ENCODE data around the gene FRMPD2.
"Not testable (repeated sequence)": the region's sequence is repeated elsewhere in the genome, so short reads cannot be mapped to it uniquely, and the experiment has no call there.

Gene FRMPD2

DNA sequence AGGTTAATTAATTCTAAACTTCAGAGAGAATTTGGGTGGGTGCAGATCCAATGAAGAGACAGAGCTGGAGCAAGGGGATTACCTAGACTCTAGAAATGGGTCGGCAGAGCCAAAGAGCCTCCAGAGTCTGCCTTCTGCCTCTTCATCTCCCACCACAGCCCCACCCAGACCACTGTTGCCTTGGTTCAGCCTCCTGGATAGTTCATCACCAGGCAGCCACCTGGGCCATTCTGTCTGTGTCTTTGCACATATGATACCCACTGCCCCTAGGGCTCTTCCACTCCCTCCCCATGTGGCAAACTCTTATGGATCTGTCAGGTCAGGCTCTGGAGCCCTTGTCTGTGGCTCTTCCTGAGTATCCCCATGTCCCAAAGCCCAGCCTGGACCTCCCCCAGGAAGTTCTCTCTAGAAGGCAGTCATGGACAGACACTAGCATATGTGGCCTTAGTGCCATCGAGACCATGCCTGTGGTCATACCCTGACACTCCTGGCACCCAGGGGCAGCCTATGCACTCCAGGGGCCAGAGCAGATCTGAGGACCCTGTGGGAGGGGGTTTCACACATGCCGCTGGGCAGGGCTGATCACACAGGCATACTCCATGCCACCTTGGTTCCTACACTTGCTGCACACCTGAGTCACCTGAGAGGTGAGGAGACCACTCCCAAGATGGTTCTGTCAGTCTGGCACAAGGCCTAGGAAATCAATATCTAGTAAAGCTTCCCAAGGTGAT, 41.6 kb downstream of the FRMPD2 start:
- no peak for FAIRE-seq

DNA sequence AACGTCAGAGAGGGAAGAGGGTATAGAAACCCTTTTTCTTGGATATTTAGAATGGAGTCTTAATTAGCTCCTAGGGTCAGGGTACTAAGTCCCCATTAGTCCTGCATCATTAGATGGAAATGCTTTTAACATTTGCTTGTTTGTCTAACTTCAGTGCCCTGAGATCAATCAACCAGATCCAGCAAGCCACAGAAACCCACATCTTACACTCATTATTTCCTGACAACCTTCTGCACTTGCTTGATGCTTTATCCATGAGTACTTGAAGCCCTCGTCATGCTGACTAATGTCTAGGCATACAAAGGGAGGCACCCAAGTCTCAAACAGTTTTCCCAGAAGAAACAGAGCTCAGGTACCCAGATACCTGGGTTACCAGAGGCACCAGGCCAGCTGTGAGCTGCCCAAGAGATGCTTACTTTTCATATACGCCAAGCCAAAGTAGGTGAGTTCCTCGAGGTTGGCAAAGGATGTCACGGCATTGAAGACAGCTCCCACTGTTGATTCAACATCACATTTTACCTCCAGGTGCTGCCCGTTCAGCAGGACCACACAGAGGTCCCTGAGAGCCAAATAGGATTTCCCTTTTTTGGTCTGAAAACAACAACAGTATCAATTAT, 42.7 kb downstream of the FRMPD2 start:
- FAIRE-seq: no peak

DNA sequence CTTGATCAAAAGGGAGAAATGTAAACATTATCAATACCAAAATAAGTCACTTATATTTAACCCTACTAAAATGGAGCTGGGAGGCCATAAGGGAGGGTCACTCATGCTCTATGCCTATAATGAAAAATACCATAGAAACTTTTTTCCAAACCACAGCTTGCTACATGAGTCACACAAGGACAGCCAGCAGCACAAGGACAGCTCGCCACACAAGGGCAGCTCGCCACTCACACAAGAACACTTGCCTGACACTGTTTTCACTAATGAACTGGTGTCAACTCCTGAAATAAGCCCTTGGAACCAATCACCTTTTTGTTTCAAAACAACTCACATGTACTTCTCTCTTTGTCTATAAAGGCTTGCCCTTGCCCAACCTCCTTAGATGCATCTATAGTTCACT, 43.3 kb downstream of the FRMPD2 start:
- FAIRE-seq: no peak

DNA sequence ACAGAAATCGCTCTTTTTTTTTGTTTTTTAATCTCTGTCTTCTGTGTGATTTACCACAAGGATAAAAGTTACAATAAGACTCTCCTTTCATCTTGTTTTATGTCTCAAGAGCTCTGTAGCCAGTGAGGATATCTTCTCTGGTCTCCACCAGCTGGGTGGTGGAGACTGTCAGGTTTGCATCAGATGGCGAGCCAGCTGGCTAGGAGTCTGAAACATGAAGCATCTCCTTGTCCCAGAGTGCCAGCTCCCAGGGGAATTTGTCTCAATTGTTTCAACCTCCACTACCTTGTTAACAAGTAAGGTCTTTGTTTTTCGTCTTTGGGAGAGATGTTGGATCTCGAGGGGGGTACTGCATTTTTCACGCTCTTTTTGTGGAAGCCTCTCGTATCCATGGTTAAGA, 47.3 kb downstream of the FRMPD2 start:
- no peak for FAIRE-seq

DNA sequence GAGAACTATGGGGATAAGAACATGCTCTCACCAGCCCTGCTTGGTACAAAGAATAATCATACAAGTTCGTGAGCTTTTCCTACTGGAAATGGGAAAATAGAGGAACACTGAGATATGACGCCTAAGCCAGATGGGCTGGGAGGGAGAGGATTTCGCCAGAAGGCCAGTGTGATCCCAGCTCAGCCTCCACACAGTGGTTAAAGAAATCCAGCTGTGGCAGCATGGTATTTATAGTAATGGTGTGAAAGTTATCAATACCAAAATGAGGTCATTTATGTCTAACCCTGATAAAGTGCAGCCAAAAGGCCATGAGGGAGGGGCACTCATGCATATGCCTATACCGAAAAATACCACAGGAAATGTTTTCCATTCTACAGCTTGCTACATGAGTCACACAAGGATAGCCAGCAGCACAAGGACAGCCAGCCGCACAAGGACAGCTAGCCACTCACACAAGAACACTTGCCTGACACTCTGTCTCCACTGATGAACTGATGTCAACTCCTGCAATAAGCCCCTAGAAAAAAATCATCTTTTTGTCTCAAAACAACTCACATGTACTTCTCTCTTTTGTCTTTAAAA, 49.4 kb downstream of the FRMPD2 start:
- FAIRE-seq: no peak

DNA sequence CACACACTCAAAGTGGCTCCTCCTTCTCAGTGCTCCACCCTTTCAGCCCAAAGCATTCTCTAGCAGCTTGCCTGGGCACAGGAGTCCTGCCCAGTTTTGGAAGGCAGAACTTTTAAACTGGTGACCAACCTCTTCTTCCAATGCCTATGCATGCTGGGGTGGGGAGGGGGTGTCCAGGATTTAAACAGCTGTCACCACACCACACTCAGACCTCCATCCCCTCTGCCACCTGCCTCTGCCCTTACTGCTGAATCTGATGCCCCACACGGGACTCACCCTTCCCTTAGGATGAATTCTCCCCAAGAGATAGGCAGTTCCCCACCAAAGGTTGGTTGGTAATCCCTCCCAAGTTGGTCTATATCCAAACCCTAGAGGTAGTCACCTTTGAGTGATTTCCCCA, 50.2 kb downstream of the FRMPD2 start:
- no peak for FAIRE-seq

DNA sequence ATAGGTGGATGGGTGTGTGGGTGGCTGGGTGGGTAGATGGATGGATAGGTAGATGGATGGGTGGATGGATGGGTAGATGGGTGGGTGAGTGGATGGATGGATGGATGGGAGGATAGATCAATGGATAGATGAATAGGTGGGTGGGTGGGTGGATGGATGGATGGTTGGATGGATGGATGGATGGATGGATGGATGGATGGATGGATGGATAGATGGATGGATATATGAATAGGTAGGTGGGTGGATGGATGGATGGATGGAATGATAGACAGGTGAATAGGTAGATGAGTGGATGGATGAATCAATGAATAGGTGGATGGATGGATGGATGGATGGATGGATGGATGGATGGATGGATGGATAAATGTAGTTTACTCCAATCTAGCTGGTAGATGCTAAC, 52.7 kb downstream of the FRMPD2 start:
- no peak for FAIRE-seq

DNA sequence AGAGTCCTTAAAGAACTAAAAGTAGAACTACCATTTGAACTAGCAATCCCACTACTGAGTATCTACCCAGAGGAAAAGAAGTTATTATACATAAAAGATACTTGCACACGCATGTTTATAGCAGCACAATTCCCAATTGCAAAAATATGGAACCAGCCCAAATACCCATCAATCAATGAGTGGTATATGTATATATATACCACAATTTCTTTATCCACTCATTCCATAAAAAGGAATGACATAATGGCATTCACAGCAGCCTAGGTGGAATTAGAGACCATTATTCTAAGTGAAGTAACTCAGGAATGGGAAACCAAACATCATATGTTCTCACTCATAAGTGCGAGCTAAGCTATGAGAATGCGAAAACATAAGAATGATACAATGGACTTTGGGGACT, 53.5 kb downstream of the FRMPD2 start:
- FAIRE-seq: not testable (repeated sequence)

DNA sequence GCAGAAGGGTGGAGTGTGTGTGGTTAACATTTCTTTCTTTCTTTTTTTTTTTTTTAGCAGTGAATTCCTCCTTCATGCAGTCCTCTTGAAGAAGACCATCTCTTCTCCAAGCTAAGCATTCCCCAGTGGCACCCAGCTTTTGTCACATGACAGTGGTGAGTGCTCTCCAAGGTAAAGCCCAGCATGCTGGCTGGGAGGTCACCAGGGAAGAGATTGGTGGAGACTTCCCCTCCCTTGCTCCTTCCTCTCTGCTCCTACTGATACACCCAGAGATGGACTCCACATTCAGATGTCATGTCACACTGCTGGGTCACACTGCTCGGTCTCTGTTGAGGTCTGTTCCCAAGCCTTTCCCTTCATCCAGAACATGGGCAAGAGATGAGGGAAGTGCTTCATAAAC, 55.3 kb downstream of the FRMPD2 start:
- no peak for FAIRE-seq

DNA sequence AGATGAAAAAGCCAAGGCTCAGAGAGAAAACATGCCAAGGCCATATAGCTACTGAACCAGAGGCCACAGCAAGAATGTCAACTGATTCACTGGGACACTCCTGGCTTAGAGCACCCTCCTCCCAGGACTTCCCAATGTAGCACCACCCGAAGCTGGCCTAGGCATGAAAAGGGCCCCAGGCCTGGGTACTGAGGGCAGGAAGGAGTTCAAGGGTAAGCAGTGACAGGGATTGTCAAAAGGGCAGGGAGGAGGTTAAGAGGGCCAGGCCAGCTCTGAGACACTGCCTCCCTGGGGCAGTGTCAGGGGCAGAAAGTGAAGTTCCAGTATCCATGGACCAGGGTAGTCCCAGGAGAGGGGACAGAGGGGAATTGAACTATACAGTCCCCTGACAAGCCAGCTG, 57.8 kb downstream of the FRMPD2 start:
- FAIRE-seq: no peak

DNA sequence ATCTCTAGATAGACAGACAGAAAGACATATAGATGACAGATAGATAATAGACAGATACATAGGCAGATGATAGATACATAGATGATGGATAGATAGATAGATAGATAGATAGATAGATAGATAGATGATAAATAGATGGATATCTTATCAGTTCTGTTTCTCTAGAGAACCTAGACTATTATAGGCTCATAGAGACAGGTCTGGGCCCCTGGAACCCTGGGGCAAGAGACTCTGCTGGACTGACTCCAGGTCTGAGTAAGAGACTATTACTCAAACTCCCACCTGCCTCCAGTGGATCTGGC, 58.3 kb downstream of the FRMPD2 start:
- FAIRE-seq: no peak

DNA sequence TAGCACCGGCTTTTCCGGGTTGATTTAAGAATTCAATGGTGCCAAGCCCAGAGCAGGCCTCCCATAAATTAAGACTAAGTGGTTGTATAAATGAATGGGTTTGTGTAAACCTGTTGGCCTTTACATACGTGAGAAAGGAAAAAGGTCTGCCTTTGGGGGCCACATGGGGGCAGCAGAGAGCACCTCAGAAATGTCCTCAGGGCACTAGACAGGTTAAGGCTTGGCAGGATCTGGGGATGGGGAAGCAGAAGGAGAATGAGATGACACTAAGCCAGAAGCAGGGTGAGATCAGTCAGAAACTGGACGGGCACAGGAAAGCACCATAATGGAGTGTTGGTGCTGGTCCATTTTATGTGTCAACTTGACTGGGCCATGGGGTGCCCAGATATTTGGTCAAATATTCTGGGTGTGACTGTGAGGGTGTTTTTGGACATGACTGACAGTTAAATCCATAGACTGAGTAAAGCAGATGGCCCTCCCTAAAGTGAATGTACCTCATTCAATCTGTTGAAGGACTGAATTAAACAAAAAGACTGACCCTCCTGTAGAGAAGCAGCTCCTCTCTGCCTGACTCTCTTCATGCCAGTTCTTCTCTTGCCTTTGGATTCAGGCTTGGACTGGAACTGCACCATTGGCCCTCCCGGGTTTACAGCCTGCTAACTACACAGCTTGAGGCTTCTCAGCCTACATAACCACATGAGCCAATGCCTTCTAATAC, 58.9 kb downstream of the FRMPD2 start:
- no peak for FAIRE-seq

DNA sequence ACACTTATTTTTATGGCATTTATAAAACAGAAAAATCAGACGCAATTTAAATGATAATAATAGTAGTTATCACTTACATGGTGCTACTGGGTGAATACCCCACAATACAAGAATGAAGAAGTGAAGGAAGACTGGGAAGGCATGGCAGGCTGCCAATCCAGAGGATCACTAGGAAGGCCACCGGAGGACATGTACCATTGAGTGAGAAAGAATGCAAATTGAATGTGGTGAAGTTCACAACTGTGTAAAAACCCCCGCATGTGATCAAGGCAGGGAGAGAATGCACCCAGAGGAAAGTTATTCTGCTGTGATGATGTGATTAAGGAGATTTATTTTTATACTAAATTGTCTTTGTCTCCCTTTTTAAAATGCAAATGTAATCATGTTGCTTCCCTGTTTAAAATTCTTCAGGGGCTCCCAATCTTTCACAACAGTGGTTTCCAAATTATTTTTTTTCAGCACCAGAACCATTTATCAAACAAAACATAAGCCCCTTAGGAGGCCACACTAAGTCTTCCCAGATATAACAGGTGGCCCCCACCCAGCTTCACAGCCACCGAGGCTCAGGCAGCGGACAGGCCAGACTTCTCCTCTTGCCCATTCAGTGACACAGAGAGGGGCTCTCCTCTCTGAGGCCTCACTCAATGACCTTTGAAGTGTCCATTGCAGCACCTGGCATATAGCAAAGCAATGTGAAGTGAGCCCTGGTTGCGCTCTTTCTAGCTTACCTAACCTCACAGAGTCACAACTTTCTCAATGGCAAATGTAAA, 59.6 kb downstream of the FRMPD2 start:
- FAIRE-seq: no peak

DNA sequence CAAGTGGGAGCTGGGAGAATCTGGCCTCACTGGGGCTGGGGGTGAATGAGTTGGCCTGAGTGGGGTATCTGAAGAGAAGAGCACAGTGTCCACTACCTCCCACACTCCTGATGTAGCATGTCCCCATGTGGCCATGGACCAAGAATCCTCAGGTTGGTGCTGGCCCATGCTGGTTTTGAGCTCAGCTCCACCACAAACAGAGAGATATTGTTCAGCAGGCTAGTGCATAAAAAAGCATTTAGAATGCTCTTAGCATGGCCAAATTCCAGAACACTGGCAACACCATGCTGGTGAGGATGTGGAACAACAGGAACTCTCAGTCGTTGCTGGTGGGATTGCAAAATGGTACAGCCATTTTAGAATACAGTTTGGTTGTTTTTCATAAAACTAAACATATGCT, 61.4 kb downstream of the FRMPD2 start:
- FAIRE-seq: no peak

DNA sequence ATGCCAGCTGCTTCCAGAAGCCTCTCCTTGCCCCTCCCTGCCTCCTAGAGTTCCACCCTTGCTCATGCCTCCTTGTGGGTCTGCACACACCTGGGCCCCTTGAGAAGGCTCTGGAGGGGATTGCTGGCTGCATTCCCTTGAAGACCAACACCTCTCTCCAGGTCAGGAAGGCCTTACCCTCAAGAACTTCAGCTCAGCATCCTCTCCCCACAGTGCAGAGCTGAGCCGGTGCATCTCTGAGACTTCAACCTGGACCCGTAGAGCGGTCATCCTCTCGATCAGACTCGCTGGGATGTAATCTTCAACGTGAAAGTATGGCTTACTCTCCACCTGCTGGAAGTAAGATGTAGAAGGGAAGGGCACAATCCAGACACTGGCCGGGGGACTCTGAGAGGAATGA, 62.7 kb downstream of the FRMPD2 start:
- no peak for FAIRE-seq

DNA sequence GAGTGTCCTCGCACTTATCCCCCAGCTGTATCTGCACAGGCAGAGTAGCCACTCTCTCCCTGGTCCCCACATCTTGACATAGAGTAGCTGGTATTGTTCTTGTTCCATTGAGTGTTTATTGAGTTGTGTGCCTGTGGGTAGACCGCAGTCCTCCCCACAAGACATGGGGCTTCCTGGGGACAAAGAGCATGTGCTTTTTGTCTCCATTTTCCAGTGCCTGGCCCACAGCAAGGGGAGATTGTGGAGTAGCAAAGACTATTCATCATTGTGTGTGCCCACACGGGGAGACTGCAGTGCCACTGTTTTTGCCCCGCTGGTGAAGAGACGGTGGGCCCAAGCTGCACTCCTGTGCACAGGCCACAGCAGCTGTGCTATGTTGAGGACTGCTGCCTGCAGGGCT, 63.5 kb downstream of the FRMPD2 start:
- FAIRE-seq: no peak

DNA sequence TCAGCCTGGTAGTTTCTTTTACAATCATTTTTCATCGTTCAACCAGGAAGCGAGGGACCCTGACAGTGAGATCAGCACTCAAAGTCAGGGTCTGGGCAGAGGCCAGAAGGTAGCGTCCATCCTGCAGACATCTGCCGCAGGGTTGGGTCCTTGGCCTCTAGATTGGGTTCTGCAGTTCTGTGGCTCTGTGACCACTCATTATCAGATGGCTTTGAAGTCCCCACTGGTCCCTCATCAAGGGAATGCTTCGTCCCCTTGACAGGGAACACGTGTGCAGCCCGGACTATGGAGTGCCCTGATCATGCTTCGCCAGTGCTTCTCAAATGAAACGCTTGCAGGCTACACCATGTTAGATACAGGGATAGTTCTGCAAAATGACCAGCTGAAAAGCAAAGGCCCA, 64.1 kb downstream of the FRMPD2 start:
- no peak for FAIRE-seq

DNA sequence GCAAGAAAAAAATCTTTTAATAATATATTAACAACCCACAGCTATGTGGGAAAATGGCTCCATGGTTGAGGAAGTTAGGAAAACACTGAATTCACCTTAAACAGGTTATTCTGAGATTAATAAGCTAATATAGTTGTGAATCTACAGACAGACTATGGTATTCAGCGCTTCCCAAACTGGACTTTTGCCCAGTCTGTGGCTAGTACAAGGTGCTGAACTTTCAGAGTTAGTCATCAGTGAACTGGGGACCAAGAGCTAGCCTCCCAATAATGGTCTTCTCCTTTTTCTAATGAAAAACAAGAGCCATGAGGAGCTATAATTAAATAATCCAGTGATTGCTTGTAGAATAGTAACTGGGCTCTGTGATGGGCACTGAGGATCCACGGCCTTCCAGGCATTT, 65.3 kb downstream of the FRMPD2 start:
- FAIRE-seq: no peak

DNA sequence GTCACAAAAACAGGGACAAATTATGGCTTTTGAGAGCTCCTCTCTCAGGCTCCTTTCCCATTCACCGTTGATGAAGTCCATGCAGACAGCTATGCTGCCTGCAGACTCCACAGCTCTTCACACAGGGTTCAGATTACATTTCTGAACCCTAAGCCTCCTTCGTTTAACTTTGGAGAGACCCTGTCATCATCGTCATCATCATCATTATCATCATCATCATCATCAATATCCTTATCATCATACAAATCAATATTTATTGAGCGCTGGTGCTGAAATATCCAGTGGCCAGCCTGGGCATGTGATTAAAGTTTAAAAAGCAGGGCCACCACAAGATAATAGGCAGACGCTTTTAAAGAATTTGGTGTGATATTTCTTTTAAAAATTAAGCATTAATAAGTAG, 66.6 kb downstream of the FRMPD2 start:
- FAIRE-seq: no peak

DNA sequence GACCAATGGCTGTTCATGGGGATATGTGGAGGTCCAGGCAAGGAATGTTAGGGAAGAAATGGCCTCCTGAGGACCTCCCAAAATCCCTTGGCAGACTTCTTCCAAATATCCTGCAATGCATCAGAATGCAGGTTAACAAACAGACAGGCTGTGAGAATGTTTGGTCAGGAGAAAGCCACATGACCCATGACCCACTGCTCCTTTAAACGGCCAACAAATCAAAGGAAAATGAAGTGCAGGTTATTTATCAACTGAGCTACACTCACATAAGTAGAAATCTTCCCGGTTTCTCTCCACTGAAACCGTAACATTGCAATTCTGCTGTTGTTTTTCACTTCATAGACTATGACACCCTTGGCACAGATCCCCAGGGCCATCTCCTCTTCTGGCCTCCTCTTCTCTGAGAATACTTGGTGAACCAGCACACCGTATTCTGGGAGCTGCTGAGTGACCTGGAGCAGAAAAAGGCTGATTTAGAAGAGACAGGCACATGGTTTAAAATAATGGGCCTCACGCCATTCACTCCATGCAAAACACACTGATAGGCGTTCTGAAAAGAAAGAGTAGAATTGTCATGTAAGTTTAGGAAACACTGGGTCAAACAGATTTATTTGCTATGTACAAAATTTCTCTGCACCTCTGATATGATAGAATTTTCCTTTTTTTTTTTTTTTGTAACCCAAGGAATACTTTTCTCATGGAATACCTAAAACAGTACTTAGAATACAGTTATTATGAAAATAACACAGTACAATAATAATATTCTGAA, 67.8 kb downstream of the FRMPD2 start:
- FAIRE-seq: no peak

DNA sequence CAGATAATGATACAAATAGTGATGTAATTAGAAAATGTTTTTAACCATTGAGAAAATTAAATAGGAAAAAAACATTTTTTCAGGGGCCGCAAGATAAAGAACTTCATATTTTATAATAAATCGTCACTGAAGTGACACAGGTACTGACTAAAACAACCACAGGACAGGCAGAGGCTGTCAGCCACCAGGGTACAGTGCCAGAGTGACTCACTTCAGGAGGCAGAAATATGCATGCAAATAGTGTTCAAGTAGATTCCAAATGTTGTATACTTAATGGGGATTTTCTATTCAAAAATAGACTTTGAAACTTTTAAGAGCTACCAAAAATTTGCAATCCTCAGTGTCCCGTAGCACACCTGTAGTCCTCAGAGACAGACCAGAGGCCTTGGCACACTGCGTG, 68.6 kb downstream of the FRMPD2 start:
- no peak for FAIRE-seq

DNA sequence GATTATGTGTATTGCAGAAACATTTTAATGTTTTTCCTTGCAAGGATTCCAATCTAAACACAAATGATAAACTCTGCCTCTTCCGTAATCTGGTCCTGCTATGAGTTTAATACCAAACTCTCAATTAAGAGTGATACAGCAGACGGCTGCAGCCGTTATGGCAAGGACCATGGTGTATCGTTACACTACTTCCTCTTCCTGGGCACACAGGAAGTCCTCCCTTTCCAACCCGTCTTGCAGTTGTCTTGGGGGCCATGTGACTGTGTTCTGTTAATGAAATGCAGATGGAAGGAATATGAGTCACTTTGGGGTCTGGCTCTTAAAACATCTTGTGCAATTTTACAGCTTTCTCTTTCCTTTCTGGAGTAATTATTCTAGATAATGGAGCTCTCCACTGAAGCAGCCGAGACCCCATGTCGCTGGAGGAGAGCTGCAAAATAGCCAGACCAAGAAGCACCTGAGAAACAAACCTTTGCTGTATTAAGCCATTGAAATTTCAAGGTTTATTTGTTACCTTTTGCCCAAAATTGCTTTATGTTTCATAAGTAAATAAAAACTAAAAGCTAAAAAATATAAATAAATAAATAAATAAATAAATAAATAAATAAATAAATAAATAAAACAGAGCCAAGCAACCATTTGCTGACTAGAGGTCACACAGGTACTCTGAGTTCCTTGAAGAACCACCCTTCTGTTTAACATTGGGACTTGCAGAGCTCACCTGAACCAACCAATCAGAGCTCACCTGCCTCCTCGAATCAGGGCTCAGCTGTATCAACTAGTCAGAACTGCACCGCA, 74.7 kb downstream of the FRMPD2 start:
- no peak for FAIRE-seq

Data from colon (tissue), 2 donors.